T47D (cell line): Measurements from ENCODE around the gene FRY.

Experiments used
- DNase-seq, 2 experiments: peaks; one replicate each; pipeline versions ENCODE4 v3.0.0 to v3.0.0-alpha.2; 2011 to 2012; ENCODE audit warnings: low read depth in 1 of 2, low spot score in 1 of 2
- JUND ChIP-seq: IDR thresholded peaks from 2 replicates; pipeline ENCODE4 v1.6.1; 2012; ENCODE audit warnings: low read depth
- in situ Hi-C: cut with HindIII; loops from 2 replicates; pipeline ENCODE4 v1.10.0; 2016; ENCODE audit warnings: low sequenced_read_pairs, low pct_unique_long_range_greater_than_20kb

Gene FRY

DNA sequence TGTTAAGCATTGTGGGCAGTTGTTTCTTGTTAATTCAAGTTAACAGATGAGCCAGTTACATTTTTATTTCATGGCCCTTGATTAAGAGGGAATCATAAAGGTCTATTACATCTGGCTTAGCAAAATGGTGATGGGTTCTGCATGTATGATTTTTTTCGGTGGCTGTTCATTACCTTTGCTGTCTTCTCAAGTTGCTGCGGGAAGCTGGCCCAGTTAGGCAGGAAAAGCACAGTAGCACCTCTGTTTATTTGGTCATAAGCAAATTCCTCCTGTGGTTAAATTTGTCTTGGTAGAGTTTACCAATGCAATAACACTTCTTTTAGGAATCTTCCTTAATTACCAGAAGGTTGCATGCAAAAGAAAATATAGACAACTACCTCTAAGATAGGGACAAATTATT lies 104.5 kb downstream of the FRY start:
- TF ChIP-seq JUND = no peak
- in situ Hi-C loops = no loop called here
- DNase-seq = peak in 1 of 2 experiments; percentile 34

DNA sequence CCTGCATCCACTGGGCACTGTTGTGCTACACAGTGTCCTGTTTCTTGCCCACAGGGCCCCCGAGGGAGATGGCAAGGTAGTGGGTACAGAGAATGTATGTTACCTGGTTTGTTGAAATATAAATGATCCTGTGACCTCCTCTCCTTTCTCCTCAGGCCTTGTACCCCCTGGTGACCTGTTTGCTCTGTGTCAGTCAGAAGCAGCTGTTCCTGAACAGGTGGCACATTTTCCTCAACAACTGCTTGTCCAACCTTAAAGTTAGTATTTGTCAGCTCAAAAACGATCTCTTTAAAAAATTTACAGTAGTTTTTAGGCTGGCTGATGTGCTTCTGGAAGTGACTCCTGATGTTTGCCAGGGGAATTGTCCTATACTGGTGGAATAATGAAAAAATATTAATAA lies 105.1 kb downstream of the FRY start:
- no peak for DNase-seq
- in situ Hi-C loops = no loop called here
- TF ChIP-seq JUND = no peak

DNA sequence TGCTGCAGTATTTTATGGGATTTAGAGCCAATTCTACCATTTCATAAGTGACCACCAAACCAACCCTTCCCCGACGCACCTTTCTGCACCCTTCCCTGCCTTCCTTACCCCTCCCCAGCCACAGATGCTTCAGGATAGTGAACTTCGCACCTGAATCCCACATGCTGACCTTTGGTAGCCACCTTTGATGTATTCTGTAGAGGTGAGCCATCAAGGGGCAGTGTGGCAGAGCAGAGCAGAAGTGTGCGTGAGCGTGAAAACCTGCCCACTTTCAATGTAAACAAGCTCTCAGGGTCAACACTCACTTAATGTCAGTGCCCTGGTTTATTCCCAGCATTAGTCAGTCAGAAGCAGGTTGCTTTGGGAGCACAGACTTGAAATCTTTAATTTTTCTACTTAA lies 107.7 kb downstream of the FRY start:
- in situ Hi-C loops = no loop called here
- no peak for TF ChIP-seq JUND
- no peak for DNase-seq

DNA sequence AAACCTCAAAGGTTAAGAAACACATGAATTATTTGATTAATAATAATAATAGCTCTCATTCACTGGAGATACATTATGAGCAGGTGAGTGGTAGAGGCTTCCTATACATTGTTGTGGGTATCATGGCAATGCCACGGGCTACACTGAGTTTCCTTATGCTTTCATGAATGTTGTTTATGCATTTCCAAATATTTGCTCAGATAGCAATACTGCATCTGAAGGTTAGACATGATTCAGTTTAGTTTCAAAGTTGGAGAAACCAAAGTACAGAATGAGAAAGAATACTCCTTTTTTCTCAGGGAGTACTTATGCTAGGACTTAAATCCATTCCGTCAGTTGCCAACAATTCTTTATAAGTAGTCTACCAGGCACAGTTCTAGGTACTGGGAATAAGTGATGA lies 108.5 kb downstream of the FRY start:
- in situ Hi-C loops = no loop called here

DNA sequence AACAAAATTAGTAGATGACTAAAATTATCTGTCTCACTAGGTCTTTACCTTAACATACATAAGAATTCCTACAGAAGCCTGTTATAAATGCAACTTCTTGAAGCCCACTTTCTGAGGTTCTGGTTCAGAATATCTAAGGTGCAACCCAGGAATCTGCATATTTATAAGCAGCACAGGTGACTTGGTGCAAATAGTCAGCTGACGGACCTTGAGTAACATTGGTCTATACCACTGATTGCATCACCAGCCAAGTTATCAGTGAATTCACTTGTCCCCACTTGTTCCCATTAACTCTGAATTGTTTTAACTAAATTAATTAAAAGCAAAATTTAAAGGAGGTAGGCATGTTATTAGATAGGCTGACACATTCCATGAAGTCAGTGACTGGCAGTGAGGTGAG lies 109.9 kb downstream of the FRY start:
- in situ Hi-C loops = no loop called here
- no peak for TF ChIP-seq JUND
- DNase-seq = no peak

More for the DNA sequence above, 108.5 kb downstream of the FRY start:
- TF ChIP-seq JUND = no peak
- no peak for DNase-seq

DNA sequence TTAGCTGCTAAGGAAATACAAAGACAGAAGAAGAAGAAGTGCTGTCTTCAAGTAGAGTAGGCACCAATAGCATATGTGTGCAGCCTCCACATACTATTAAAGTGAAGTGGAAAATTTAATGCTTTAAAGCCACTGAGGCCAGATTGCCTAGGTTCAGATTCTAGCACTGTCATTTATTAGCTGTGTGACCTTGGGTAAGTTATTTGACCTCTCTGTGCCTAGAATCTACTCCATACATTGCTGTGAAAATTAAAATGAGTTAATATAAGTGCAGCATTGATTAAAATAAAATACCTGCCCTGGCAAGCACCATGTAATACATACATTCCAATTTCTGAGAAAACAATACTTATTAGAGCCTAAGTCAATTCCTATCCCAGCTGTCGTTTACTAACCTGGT lies 110.5 kb downstream of the FRY start:
- in situ Hi-C loops = no loop called here
- no peak for TF ChIP-seq JUND
- DNase-seq = no peak

DNA sequence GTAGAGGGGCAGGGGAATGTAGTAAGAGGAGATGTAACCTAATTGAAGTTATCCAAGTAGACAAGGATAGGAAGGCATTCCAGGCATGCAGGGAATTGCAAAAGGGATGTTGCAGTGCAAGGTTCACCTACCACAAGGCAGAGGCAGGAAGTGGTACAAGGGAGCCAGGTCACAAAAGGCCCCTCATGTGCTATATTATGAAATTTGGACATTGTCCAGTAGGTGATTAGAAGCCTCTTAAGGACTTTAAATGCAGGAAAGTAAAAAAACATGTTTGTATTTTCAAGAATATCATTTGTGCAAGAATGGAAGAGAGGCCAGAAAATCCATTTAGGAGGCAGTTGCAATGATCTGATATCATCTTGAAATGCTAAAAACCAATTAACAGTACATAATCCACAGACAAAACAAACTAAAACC lies 111.4 kb downstream of the FRY start:
- TF ChIP-seq JUND = no peak
- peak in 1 of 2 experiments; percentile 21 for DNase-seq
- in situ Hi-C loops = no loop called here

DNA sequence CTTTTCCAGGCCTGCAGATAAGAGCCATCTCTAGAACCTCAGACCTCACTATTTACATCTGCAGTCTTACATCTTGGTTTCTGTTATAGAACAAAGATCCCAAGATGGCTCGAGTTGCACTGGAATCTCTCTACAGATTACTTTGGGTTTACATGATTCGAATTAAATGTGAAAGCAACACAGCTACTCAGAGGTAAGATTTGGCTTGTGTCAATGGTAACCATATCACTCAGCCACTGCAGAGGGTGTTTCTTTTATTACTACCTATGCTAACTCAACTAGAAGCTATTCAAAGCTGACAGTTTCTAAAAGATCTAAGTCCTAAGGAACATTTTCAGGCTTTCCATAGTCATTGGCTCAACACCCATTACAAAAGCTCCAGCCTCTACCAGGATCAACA lies 115.6 kb downstream of the FRY start:
- DNase-seq = no peak
- no peak for TF ChIP-seq JUND
- in situ Hi-C loops = no loop called here

DNA sequence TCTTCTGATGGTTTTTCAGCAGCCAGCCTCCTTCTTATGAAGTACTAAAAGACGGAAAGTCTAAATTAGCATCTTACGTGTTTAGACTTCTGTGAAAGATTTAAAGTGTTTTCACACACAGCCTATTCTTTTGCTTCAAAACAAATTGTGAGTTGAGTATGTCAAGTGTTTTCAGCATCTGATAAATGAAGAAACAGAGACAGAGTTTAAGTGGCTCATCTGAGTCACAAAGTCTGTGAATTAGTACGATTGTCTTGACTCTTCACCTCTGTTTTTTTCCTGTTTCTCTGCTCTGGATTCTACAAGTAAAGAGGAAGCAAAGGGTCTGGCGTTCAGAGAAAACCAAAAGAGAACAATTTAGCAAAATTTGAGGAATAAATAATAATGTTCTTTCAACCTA lies 116.4 kb downstream of the FRY start:
- in situ Hi-C loops = no loop called here
- TF ChIP-seq JUND = no peak
- DNase-seq = no peak

DNA sequence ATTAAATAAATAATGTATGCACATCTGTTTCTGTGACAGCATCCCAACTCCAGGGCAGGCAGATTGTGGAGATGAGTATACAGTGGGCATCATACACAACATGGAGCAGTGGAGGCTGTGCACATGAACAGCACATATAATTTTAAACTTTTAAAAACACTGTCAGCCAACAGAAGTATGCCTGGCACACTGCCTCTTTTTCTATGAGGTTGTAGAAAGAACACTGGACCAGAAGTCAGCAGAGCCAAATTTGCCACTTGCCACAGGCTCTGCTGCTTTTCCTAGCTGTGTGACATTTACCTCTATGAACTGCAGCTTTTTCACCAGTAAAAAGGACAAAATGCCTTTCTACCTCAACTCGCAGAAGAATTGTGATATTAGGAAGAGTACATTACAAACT lies 118.7 kb downstream of the FRY start:
- no peak for TF ChIP-seq JUND
- in situ Hi-C loops = no loop called here
- no peak for DNase-seq

DNA sequence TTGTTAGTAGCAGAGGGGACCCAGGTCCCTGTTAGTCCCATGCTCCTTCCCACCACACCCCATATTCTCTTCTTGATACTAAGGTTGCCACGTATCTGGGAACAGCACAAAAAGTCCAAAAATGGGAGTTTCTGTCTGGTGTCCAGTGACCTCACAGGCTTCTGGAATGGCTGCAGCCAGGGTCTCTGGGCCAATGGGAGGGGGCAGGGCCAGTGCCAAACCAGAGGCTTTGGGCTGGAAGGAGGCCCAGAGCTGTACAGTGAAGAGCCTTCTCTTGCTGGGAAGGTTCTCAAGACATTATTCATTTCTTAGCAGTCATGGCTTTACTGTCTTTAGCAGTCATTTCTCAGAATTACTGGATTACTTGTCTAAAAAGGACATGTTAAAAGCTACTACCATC lies 119.2 kb downstream of the FRY start:
- TF ChIP-seq JUND = no peak
- no peak for DNase-seq
- in situ Hi-C loops = no loop called here

DNA sequence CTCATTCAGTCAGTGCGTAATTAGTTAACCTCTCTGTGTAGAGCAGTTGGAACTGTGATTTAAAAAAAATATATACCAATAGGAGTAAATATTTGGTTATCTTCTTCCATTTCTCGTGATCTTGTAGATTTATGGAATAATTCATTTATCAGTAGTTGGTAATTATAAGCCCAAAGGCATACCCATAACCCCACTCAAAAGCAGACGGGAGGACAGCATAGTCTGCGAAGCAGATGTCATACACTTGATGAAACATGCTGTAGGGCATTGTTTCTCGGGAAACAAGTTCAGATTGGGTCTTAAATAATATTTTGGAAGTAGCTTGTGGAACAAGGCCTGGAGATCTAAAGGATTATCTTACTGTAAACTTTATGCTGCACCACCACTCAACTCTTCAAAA lies 119.7 kb downstream of the FRY start:
- in situ Hi-C loops = no loop called here
- no peak for TF ChIP-seq JUND
- no peak for DNase-seq

DNA sequence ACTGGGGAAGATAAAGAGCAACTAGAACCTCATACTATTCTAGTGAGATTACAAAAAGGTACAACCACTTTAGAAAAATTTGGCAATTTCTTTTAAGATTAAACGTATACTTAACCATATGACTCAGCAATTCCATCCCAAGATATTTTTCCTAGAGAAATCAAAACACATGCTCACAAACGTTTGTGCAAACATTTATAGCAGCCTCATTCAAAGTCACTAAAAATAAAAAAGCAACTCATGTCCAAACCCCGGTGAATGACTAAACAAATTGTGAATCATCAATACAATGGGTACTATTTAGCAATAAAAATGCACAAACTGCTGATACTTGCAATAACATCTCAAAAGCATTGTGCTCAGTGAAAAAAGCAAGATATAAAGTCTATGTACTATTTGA lies 121.5 kb downstream of the FRY start:
- in situ Hi-C loops = no loop called here
- DNase-seq = no peak
- no peak for TF ChIP-seq JUND

DNA sequence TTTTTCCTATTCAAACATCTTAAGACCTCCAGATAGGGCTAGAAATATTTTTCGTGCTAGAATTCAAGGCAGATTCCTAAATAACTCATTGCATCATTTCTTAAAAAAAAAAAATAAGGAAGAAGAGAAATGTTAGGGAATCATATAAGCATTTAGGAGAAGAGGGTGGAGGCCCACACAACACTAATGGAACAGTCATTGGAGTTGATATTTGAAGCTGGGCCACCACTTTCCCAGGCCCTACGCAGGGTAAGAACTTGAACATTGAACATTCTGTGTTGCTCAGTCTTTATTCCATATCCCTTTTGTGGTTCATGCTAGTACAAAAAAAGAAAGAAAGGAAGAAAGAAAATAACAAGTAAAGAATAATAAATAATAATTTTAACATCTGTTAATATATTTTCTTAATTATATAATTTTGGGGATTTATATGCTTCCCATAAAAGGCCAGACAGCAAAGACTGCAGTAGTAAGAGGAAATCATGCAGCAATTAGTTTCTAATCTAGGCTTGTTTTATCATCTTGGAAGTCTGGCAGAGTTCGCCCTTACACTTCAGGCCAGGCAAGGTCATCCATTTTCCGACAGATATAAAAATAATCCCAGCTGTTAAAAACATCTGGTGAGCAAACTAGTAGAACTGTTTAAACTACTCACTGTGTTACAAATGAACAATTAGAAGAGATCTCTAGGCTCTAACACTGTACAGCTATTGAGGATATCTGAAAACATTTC lies 127.7 kb downstream of the FRY start:
- TF ChIP-seq JUND = no peak
- no peak for DNase-seq
- in situ Hi-C loops = no loop called here
